Measurements from ENCODE around the gene RUFY4.

Gene RUFY4

GRCh38 chr2:218072478-218073024, 3.5 kb downstream of the RUFY4 start:
- DNase-seq: no peak
- Histone ChIP-seq H3K4me1 (ENCODE audit: control insufficient read depth, insufficient read depth, low read length, poor library complexity, severe bottlenecking) (peaks cover 3% of the 10 kb centered on the region), H3K36me3 (ENCODE audit: control insufficient read depth, insufficient read depth, low read length) (no peaks in the 10 kb centered on the region), H3K27ac (ENCODE audit: insufficient read depth, low read length, poor library complexity, severe bottlenecking) (no peak overlapping the region), H3K27me3 (replicated peaks; ENCODE audit: control insufficient read depth, insufficient read depth, low read length, poor library complexity, severe bottlenecking) (no peaks in the 10 kb centered on the region), H3K9me3 (ENCODE audit: control insufficient read depth, low read length) (no peaks in the 10 kb centered on the region), H3K4me3 (ENCODE audit: insufficient read depth, low read depth, low read length, poor library complexity, severe bottlenecking) (no peak overlapping the region)

- H3K4me1 ChIP-seq (ENCODE audit: control insufficient read depth, insufficient read depth, low read length, poor library complexity, severe bottlenecking): peaks cover 3% of the 10 kb centered on the region
- H3K27ac ChIP-seq (ENCODE audit: insufficient read depth, low read length, poor library complexity, severe bottlenecking): no peak overlapping the region
- no peaks in the 10 kb centered on the region for H3K27me3 ChIP-seq (replicated peaks; ENCODE audit: control insufficient read depth, insufficient read depth, low read length, poor library complexity, severe bottlenecking)
- no peak overlapping the region for H3K4me3 ChIP-seq (ENCODE audit: insufficient read depth, low read depth, low read length, poor library complexity, severe bottlenecking)
- no peaks in the 10 kb centered on the region for H3K36me3 ChIP-seq (ENCODE audit: control insufficient read depth, insufficient read depth, low read length)
- DNase-seq: no peak
- H3K9me3 ChIP-seq (ENCODE audit: control insufficient read depth, low read length): no peaks in the 10 kb centered on the region
Measured at GRCh38 chr2:218073185-218073584, 4.1 kb downstream of the RUFY4 start.

GRCh38 chr2:218074031-218074430, 5.0 kb downstream of the RUFY4 start:
- Histone ChIP-seq H3K27me3 (replicated peaks; ENCODE audit: control insufficient read depth, insufficient read depth, low read length, poor library complexity, severe bottlenecking) (no peaks in the 10 kb centered on the region), H3K36me3 (ENCODE audit: control insufficient read depth, insufficient read depth, low read length) (no peaks in the 10 kb centered on the region), H3K4me3 (ENCODE audit: insufficient read depth, low read depth, low read length, poor library complexity, severe bottlenecking) (no peak overlapping the region), H3K9me3 (ENCODE audit: control insufficient read depth, low read length) (no peaks in the 10 kb centered on the region), H3K4me1 (ENCODE audit: control insufficient read depth, insufficient read depth, low read length, poor library complexity, severe bottlenecking) (no peaks in the 10 kb centered on the region), H3K27ac (ENCODE audit: insufficient read depth, low read length, poor library complexity, severe bottlenecking) (no peak overlapping the region)
- DNase-seq: no peak

GRCh38 chr2:218075975-218076811, 7.1 kb downstream of the RUFY4 start:
- H3K27ac ChIP-seq (ENCODE audit: insufficient read depth, low read length, poor library complexity, severe bottlenecking): no peak overlapping the region
- DNase-seq: no peak
- H3K27me3 ChIP-seq (replicated peaks; ENCODE audit: control insufficient read depth, insufficient read depth, low read length, poor library complexity, severe bottlenecking): no peaks in the 10 kb centered on the region
- no peaks in the 10 kb centered on the region for H3K9me3 ChIP-seq (ENCODE audit: control insufficient read depth, low read length)
- no peaks in the 10 kb centered on the region for H3K36me3 ChIP-seq (ENCODE audit: control insufficient read depth, insufficient read depth, low read length)
- no peak overlapping the region for H3K4me3 ChIP-seq (ENCODE audit: insufficient read depth, low read depth, low read length, poor library complexity, severe bottlenecking)
- no peaks in the 10 kb centered on the region for H3K4me1 ChIP-seq (ENCODE audit: control insufficient read depth, insufficient read depth, low read length, poor library complexity, severe bottlenecking)

GRCh38 chr2:218077464-218078216, 8.6 kb downstream of the RUFY4 start:
- Histone ChIP-seq H3K9me3 (ENCODE audit: control insufficient read depth, low read length) (no peaks in the 10 kb centered on the region), H3K27ac (ENCODE audit: insufficient read depth, low read length, poor library complexity, severe bottlenecking) (no peak overlapping the region), H3K4me3 (ENCODE audit: insufficient read depth, low read depth, low read length, poor library complexity, severe bottlenecking) (no peak overlapping the region), H3K4me1 (ENCODE audit: control insufficient read depth, insufficient read depth, low read length, poor library complexity, severe bottlenecking) (no peaks in the 10 kb centered on the region), H3K36me3 (ENCODE audit: control insufficient read depth, insufficient read depth, low read length) (no peaks in the 10 kb centered on the region), H3K27me3 (replicated peaks; ENCODE audit: control insufficient read depth, insufficient read depth, low read length, poor library complexity, severe bottlenecking) (no peaks in the 10 kb centered on the region)
- DNase-seq: no peak

- no peak overlapping the region for H3K4me3 ChIP-seq (ENCODE audit: insufficient read depth, low read depth, low read length, poor library complexity, severe bottlenecking)
- no peak for DNase-seq
- H3K4me1 ChIP-seq (ENCODE audit: control insufficient read depth, insufficient read depth, low read length, poor library complexity, severe bottlenecking): no peaks in the 10 kb centered on the region
- H3K27me3 ChIP-seq (replicated peaks; ENCODE audit: control insufficient read depth, insufficient read depth, low read length, poor library complexity, severe bottlenecking): no peaks in the 10 kb centered on the region
- H3K36me3 ChIP-seq (ENCODE audit: control insufficient read depth, insufficient read depth, low read length): no peaks in the 10 kb centered on the region
- no peak overlapping the region for H3K27ac ChIP-seq (ENCODE audit: insufficient read depth, low read length, poor library complexity, severe bottlenecking)
- H3K9me3 ChIP-seq (ENCODE audit: control insufficient read depth, low read length): no peaks in the 10 kb centered on the region
Measured at GRCh38 chr2:218079943-218080913, 11.2 kb downstream of the RUFY4 start.

- H3K36me3 ChIP-seq (ENCODE audit: control insufficient read depth, insufficient read depth, low read length): no peaks in the 10 kb centered on the region
- no peaks in the 10 kb centered on the region for H3K9me3 ChIP-seq (ENCODE audit: control insufficient read depth, low read length)
- no peak for DNase-seq
- no peak overlapping the region for H3K4me3 ChIP-seq (ENCODE audit: insufficient read depth, low read depth, low read length, poor library complexity, severe bottlenecking)
- H3K4me1 ChIP-seq (ENCODE audit: control insufficient read depth, insufficient read depth, low read length, poor library complexity, severe bottlenecking): no peaks in the 10 kb centered on the region
- no peak overlapping the region for H3K27ac ChIP-seq (ENCODE audit: insufficient read depth, low read length, poor library complexity, severe bottlenecking)
- H3K27me3 ChIP-seq (replicated peaks; ENCODE audit: control insufficient read depth, insufficient read depth, low read length, poor library complexity, severe bottlenecking): no peaks in the 10 kb centered on the region
Measured at GRCh38 chr2:218081063-218081462, 12.0 kb downstream of the RUFY4 start.

- no peak overlapping the region for H3K27ac ChIP-seq (ENCODE audit: insufficient read depth, low read length, poor library complexity, severe bottlenecking)
- H3K9me3 ChIP-seq (ENCODE audit: control insufficient read depth, low read length): peaks cover 3% of the 10 kb centered on the region
- H3K4me3 ChIP-seq (ENCODE audit: insufficient read depth, low read depth, low read length, poor library complexity, severe bottlenecking): no peak overlapping the region
- H3K36me3 ChIP-seq (ENCODE audit: control insufficient read depth, insufficient read depth, low read length): no peaks in the 10 kb centered on the region
- no peaks in the 10 kb centered on the region for H3K4me1 ChIP-seq (ENCODE audit: control insufficient read depth, insufficient read depth, low read length, poor library complexity, severe bottlenecking)
- no peaks in the 10 kb centered on the region for H3K27me3 ChIP-seq (replicated peaks; ENCODE audit: control insufficient read depth, insufficient read depth, low read length, poor library complexity, severe bottlenecking)
- DNase-seq: no peak
Measured at GRCh38 chr2:218081695-218082094, 12.6 kb downstream of the RUFY4 start.

GRCh38 chr2:218082586-218083351, 13.7 kb downstream of the RUFY4 start:
- Histone ChIP-seq H3K4me3 (ENCODE audit: insufficient read depth, low read depth, low read length, poor library complexity, severe bottlenecking) (no peak overlapping the region), H3K36me3 (ENCODE audit: control insufficient read depth, insufficient read depth, low read length) (no peaks in the 10 kb centered on the region), H3K4me1 (ENCODE audit: control insufficient read depth, insufficient read depth, low read length, poor library complexity, severe bottlenecking) (no peaks in the 10 kb centered on the region)

More at GRCh38 chr2:218082586-218083351, 13.7 kb downstream of the RUFY4 start:
- Histone ChIP-seq H3K27me3 (replicated peaks; ENCODE audit: control insufficient read depth, insufficient read depth, low read length, poor library complexity, severe bottlenecking) (no peaks in the 10 kb centered on the region), H3K9me3 (ENCODE audit: control insufficient read depth, low read length) (peaks cover 4% of the 10 kb centered on the region), H3K27ac (ENCODE audit: insufficient read depth, low read length, poor library complexity, severe bottlenecking) (no peak overlapping the region)
- no peak for DNase-seq
